GM18867 (cell line): ENCODE results near the gene S100A16.
"Not testable (repeated sequence)": the region's sequence is repeated elsewhere in the genome, so short reads cannot be mapped to it uniquely, and the experiment has no call there.

Experiments
- ATAC-seq: cut with Tn5 transposase; IDR thresholded peaks from one replicate; pipeline ENCODE4 v1.9.1; 2021; ENCODE audit warnings: mild to moderate bottlenecking, moderate library complexity; ENCODE audit not compliant: unreplicated experiment

S100A16 gene

DNA sequence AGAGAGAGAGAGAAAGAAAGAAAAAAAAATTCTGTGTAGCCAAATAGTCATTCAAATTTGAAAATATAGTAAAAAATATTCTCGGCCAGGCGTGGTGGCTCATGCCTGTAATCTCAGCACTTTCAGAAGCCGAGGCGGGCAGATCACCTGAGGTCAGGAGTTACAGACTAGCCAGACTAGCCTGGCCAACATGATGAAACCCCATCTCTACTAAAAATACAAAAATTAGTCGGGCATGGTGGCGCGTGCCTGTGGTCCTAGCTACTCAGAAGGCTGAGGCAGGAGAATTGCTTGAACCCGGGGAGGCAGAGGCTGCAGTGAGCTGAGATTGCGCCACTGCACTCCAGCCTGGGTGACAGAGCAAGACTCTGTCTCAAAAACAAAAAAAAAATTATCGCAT is 24.9 kb downstream of the S100A16 start:
- ATAC-seq: not testable (repeated sequence)

DNA sequence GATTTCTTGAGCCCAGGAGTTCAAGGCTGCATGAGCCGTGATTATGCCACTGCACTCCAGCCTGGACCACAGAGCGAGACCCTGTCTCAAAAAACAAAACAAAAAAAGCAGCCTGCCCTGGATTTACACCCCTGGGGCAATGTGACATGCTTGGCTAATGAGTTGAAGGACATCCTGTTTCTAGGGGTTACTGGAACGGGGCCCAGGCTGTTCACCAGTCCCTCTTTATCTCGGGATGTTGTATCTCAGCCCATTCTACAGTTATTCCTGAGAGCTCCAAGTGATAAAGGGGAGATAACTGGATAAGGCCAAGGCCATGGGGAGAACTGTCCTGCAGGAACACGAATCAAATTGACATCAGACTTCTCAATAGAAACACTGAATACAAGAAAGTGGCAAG is 25.6 kb downstream of the S100A16 start:
- ATAC-seq: no peak

DNA sequence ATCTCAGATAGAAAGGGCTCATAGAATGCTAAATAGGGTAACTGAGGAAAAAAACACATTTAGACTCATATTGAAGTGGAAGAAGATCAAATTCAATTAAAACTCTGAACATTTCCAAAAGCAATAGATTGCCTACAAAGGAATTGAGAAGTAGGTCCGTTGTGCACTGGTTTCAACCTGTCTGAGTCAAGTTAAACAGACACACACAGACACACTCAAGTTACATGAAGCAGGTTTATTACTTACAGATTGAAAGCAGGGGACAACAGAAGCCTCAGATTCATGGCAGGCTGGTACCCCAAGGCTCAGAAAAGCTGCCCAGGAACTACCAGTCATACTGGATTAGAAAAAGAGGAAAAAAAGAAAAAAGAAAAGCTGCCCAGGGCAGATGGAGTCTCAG is 26.6 kb downstream of the S100A16 start:
- ATAC-seq: no peak

GRCh38 chr1:153585006-153585405 is 27.9 kb downstream of the S100A16 start:
- no peak for ATAC-seq

- ATAC-seq: no peak
Measured at GRCh38 chr1:153583976-153584375, 29.0 kb downstream of the S100A16 start.

DNA sequence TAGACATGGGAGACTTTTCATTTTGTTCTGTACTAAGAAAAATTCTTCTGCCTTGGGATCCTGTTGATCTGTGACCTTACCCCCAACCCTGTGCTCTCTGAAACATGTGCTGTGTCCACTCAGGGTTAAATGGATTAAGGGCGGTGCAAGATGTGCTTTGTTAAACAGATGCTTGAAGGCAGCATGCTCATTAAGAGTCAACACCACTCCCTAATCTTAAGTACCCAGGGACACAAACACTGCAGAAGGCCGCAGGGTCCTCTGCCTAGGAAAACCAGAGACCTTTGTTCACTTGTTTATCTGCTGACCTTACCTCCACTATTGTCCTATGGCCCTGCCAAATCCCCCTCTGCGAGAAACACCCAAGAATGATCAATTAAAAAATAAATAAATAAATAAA is 29.4 kb downstream of the S100A16 start:
- not testable (repeated sequence) for ATAC-seq

DNA sequence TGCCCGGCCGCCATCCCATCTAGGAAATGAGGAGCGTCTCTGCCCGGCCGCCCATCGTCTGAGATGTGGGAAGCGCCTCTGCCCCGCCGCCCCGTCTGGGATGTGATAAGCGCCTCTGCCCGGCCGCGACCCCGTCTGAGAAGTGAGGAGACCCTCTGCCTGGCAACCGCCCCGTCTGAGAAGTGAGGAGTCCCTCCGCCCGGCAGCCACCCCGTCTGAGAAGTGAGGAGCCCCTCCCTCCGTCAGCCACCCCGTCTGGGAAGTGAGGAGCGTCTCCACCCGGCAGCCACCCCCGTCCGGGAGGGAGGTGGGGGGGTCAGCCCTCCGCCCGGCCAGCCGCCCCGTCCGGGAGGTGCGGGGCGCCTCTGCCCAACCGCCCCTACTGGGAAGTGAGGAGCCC is 30.1 kb downstream of the S100A16 start:
- not testable (repeated sequence) for ATAC-seq

- no peak for ATAC-seq
Measured at GRCh38 chr1:153578936-153579335, 34.0 kb downstream of the S100A16 start.

GRCh38 chr1:153578490-153578889 is 34.4 kb downstream of the S100A16 start:
- no peak for ATAC-seq

GRCh38 chr1:153577624-153578051 is 35.3 kb downstream of the S100A16 start:
- ATAC-seq: no peak

DNA sequence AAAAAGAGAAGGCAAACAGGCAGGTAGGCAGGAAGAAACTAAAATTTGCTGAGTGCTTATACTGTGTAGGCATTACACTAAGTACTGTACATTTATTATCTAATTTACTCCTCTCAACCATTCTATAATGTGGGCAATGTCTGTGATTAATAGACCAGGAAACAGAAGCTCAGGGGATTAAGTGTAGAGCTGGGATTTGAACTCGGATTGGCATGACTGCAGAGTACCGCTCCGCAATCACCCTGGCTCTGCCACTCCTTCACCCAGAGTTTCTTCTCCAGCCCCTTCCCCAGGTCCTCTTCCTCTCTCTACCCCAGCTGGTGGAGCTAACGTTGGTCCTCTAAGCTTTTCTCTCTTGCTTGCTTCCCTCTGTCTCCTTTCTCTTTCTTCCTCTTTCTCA is 35.8 kb downstream of the S100A16 start:
- ATAC-seq: no peak

DNA sequence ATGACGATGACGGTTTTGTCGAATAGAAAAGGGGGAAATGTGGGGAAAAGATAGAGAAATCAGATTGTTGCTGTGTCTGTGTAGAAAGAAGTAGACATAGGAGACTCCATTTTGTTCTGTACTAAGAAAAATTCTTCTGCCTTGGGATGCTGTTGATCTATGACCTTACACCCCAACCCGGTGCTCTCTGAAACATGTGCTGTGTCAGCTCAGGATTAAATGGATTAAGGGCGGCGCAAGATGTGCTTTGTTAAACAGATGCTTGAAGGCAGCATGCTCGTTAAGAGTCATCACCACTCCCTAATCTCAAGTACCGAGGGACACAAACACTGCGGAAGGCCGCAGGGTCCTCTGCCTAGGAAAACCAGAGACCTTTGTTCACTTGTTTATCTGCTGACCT is 37.4 kb downstream of the S100A16 start:
- not testable (repeated sequence) for ATAC-seq

DNA sequence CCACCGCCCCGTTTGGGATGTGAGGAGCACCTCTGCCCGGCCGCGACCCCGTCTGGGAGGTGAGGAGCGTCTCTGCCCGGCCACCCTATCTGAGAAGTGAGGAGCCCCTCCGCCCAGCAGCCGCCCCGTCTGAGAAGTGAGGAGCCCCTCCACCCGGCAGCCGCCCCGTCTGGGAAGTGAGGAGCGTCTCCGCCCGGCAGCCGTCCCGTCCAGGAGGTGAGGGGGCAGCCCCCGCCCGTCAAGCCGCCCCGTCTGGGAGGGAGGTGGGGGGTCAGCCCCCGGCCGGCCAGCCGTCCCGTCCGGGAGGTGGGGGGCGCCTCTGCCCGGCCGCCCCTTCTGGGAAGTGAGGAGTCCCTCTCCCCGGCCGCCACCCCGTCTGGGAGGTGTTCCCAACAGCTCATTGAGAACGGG is 37.9 kb downstream of the S100A16 start:
- ATAC-seq: not testable (repeated sequence)

GRCh38 chr1:153573351-153573750 is 39.6 kb downstream of the S100A16 start:
- no peak for ATAC-seq

- peak; percentile 79 for ATAC-seq
Measured at GRCh38 chr1:153572569-153573015, 40.3 kb downstream of the S100A16 start.

DNA sequence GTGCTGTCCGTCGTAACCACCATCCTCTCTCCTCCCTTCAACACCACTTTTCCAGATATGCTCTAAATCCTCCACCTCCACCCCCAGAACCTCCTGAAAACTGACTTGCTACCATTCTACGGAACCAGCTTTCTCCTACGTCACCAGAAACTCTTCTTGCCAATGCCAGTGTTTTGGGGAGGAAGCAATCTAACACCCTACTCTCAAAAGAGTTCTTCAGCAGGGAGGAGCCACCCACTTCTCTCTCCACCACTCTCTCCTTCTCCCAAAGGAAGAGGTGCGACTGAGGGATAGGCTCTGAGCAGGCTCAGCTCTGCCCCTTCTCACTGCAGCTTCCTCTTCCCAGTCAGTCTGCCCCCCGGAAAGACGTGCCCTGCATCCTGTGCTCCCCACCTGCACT is 41.2 kb downstream of the S100A16 start:
- ATAC-seq: no peak

DNA sequence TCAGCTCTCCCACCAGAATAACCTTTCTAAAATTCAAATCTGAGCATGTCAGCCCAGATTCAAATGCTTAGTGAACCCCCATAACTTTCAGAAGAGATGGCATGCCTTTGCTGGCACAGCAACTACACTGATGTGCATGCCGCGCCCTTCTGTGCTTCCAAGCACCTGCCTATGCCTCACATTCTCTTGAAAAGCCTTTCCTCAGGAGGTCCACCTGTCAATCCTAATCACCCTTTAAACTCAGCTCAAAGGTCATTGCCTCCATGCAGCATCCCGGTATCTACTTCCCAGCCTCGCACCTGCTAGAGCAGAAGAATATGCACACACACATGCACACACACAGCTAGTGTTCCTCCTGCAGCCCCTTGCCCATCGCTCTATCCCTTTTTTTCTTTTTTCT is 42.1 kb downstream of the S100A16 start:
- no peak for ATAC-seq

DNA sequence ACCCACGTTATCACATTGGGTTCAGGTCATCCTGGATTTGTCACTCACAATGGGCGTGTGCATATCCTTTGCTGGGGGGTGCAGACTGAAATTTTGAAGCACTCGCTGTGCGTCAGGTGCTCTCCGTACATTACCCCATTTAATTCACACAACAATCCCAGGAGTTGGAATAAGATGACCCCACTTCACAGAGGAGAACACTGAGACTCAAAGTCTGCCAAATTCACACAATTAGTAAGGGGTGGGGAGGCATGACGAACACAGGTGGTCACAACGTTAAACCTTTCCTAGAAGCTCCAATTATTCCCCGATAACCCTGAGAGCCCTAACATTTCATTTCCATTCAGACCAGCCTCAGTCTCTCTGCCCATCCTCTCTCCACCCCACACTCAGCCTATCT is 43.5 kb downstream of the S100A16 start:
- ATAC-seq: no peak

GRCh38 chr1:153568367-153569099 is 44.4 kb downstream of the S100A16 start:
- ATAC-seq: peak; percentile 33

- ATAC-seq: no peak
Measured at GRCh38 chr1:153567621-153568366, 45.1 kb downstream of the S100A16 start.

- no peak for ATAC-seq
Measured at GRCh38 chr1:153566414-153567371, 46.2 kb downstream of the S100A16 start.
